CD4-positive, alpha-beta T cell treated with Interleukin-10 for 1 hour (primary cell): ENCODE measurements around the gene NTNG1.

Experiments
- DNase-seq: peaks from one replicate; pipeline ENCODE4 v3.0.0-alpha.2; 2020

NTNG1 gene

DNA sequence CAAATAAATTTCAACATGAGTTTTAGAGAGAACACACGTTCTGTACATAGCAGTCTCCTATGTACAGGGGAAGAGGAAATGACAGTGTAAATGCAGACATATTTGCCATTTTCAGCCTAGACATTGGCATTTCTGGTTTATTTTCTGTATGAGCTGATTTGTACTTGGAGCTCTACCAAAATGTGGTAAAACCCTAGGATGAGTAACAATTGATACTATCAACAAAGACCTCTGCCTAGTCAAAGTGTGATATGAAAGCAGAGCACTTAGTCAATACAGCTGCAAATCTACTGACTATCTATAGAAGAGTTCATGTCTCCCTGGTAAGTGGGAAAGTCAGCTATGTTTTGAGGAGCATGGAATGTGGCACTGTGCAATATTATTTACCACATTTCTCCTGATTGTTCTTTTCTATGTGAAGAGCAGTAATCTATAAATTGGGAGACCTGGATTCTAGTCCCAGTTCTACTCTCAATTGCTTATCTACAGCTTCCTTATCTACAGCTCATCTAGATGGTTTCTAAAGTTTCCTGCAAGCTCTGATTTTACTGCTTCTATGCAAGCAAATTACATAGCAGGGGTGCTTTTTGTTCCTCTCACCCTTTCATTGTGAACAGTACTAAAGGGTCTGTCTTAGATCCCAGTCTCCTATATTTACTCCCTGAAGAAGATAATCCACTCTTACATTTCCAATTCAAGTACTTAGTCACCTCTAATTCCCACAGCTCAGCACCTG is 334.2 kb downstream of the NTNG1 start:
- no peak for DNase-seq

DNA sequence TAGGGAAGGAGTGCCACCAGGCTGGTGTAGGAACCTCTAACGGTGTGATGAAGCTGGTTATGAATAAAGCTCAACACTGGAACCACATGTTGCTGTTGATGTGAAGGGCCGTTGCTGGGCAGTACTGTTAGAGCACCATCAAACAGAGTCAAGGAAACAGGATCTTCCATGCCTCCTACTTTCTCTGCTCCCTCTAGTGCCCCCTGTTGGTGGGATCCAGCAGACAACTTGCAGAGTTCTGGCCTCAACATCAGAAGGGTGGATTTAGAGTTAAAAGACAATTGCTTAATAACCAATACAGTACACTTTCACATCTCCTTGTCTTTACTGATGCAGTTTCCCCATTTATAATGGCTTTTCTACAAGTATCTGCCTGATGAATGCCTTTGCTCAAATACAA is 336.4 kb downstream of the NTNG1 start:
- no peak for DNase-seq

DNA sequence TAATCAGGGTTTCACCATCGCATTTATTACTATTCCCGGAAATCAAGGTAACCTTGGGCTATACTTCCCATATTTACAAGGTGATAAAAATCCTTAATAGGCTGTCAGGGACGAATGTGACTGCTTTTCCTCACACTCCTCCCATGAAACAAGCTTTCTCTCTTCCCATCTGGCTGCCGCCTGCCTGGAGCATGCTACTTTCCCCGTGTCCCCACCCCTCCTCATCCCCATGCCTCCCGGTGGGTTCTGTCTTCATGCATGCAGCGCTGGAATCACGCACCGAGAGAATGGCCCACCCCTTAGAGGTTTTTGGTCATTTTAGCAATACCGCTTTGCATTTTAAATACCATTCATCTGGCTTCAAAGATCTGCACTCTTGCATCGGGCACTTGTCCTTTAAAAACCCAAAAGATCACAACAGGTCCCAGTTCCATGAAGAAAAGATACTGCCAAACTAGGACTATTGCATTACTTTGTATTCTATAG is 339.1 kb downstream of the NTNG1 start:
- no peak for DNase-seq

DNA sequence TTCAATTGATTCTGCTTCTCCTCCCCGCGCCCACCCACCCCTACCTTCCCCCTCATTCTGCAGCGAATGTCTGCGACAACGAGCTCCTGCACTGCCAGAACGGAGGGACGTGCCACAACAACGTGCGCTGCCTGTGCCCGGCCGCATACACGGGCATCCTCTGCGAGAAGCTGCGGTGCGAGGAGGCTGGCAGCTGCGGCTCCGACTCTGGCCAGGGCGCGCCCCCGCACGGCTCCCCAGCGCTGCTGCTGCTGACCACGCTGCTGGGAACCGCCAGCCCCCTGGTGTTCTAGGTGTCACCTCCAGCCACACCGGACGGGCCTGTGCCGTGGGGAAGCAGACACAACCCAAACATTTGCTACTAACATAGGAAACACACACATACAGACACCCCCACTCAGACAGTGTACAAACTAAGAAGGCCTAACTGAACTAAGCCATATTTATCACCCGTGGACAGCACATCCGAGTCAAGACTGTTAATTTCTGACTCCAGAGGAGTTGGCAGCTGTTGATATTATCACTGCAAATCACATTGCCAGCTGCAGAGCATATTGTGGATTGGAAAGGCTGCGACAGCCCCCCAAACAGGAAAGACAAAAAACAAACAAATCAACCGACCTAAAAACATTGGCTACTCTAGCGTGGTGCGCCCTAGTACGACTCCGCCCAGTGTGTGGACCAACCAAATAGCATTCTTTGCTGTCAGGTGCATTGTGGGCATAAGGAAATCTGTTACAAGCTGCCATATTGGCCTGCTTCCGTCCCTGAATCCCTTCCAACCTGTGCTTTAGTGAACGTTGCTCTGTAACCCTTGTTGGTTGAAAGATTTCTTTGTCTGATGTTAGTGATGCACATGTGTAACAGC is 339.9 kb downstream of the NTNG1 start:
- no peak for DNase-seq

DNA sequence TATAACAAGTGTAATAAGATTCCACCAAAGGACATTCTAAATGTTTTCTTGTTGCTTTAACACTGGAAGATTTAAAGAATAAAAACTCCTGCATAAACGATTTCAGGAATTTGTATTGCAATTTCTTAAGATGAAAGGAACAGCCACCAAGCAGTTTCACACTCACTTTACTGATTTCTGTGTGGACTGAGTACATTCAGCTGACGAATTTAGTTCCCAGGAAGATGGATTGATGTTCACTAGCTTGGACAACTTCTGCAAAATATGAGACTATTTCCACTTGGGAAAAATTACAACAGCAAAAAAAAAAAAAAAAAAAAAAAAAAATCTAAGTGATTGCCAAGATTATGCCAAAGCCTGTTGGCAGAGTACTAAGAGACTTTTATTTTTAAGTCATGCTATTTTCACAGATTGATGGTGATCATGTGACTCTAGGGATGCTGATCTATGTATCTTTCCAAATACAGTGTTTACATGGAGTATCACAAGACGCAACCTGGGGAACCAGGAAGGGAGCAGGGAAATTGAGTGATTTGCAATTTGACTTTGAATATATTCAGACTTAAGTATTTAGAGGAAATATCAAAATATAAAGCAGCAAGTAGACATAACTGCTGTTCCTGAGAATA is 341.0 kb downstream of the NTNG1 start:
- DNase-seq = no peak

DNA sequence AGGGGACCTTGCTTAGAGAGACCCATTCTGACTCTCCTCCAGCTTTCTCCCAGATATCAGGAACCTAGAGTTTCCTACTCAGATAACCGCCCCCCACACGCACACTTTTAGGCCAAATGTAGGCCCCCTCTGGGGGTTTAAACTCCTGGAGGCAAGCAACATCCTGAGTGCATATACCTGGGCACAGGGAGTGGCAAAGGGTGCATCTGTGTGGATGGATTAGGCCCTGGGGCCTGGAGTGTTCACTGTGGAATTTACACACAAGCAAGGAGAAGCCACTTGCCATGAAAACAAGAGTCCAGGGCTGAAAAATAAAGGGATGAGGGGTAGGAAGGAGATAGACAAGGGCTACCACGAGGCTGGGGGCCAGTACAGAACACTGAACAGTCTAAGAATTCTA is 343.1 kb downstream of the NTNG1 start:
- DNase-seq = no peak

DNA sequence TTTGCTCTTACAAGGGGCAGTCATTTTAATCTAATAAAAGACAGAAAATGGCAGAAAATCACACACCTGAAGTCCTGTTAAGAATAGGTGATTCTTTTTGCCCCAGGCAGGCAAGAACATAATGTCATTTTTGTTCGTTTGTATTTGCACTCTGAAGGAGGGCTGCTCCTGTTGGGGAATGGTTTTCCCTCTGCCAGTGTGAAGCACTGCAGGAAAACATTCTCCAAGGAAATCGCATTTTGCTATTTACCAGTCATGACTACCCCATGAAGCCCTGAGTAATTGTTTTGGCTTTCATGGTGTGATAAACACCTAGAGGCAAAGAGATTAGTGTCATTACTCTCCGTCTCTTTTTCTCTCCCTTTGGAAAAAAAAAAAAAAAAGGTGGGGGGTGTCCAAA is 345.5 kb downstream of the NTNG1 start:
- no peak for DNase-seq

DNA sequence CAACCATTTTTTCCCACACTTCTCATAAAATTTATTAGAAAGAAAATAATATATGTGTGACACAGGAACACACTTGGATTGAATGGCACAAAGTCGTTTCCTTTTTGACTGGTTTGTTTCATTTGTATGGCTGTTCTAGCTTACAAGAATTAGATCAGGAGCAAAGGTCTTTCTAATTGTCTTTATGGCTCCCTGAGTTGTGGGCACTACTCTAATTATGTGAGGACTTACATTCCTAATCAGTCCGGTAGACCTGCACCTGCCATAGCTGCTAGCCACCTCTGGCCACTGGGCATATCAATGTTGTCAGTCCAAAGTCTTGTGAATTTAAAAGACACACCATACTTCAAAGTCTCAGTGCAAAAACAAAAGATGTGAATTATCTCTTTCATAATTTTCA is 346.7 kb downstream of the NTNG1 start:
- DNase-seq = no peak

DNA sequence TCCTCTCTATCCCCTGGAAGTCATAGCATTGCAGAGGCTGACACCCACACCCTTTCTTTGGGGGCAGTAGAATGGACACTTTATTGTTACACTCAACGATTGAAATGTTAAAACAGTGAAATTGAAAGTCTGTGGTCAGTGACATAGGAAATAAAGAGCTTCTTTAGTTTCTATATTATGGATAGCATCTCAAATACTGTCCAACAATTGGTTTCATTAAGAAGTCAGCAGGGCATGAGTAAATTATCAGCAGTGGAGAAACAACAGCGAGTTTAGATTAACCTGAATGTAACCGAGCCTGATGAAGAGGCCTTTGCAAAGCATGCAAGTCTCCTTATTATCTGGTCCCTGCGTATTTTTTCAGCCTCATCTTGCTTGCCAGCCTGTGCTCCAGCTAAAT is 350.7 kb downstream of the NTNG1 start:
- no peak for DNase-seq

DNA sequence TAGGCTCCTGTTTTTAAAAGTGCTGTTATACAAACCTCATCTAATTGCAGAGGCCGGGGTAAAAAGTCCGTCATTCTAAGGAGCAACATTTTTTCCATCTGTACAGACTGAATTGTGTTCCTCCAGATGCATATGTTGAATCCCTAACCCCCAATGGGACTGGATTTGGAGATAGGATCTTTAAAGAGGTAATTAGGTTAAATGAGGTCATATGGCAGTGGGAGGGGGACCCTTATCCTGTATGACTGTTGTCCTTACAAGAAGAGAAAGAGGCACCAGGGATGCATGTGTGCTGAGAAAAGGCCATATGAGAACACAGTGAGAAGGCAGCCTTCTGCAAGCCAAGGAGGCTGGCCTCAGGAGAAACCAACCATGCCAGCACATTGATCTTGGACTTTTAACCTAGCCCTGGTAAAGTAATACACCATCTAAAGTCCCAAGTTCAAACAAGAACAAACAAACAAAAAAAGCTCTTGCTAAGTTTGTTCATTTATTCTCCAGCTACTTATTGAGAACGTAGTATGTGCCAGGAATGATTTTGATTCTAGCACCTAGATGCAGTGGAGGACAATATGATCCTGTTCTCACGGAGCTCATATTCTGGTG is 352.4 kb downstream of the NTNG1 start:
- DNase-seq = no peak

DNA sequence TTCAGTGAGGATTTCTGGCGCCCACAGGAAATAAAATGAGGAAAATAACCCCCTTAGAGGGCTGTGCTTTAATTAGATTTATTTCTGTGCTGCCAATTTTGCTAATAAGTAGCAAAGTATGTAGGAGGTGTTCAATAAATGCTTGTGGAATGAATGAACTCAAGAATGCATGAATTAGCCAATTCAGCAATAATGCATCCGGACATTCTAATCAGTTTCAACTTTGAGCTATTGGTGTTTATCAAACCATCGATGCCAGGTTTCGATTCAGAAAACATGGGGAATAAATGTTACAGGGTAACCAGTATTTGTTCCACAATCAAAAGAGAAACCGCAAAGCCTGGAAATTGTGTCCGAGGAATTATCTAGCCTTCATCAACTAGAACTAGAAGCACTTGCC is 353.2 kb downstream of the NTNG1 start:
- DNase-seq = no peak

DNA sequence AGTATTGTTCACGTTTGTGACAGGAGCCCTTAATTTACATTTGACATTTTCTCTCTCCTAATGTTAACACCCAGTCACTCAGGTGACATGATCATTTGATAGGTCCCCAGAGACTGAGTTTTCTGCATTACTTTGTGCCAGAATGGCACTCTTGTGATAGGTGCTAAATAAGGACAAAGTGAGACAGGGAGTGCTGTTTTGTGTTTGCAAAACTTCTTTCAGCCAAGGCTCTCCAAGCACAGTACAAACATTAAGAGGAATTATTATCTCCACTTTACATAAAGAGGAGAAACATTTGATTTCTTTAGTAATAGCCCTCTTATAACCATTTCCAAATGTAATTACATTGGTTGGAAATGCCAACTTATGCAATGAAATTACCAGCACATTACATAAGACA is 355.2 kb downstream of the NTNG1 start:
- no peak for DNase-seq

DNA sequence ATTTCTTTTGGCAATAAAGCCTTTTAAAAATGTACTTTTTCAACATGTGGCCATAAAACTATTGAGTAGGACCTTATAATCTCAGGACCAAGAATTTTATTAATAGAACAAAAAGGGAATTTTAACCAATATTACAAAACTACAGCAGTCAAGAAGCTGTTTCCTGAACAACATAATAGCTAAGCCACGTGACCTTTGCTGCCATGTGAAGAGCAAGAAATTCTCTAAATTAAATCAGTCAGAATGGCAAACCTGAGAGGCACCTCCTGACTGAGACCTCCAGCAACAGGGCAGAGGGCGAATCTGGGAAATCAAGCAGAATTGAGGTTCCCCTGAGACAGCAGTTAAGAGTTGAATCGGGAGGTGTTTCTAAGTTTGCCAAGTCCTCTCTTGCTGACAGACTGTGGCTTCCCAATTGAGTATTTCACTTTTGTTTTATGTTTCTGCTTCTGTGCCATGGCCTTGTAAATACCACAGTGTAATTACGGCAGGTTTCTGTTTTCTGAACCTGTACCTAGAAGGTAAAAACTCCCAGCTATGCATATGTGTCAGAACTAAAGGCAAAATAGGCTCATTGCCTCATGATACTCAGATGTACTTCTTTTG is 358.4 kb downstream of the NTNG1 start:
- DNase-seq = no peak

DNA sequence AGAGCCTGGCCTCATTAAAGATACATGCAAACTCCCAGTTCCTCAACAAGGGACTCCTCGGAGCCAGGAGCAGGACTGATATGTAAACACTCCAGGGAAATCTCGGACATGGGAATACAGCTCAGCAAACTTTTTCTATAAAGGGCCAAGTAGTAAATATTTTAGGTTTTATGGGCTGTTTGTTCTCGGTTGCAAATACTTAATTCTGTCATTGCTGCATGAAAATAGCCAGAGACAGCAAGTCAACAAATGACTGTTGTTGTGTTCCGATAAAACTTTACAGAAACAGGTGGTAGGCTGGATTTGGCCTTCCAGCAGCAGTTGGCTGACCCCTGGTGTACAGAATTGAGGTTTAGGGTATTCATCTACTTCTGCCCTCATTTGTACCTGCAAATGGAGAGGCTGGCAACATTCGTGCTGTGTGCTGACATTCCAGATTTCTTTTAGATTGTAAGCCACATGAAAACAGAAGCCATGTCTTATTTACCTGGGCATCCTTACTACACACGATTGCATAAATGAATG is 360.3 kb downstream of the NTNG1 start:
- DNase-seq = no peak

DNA sequence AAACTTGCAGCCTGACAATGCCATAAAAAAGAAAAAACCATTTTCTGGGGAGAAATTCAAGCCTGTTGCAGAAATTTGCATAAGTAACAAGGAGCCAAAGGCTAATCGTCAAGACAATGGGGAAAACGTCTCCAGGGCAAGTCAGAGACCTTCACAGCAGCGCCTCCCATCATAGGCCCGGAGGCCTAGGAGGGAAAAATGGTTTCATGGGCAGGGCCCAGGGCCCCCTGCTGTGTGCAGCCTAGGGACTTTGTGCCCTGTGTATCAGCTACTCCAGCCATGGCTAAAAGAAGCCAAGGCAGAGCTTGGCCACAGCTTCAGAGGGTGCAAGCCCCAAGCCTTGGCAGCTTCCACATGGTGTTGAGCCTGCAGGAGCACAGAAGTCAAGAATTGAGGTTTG is 369.5 kb downstream of the NTNG1 start:
- no peak for DNase-seq

DNA sequence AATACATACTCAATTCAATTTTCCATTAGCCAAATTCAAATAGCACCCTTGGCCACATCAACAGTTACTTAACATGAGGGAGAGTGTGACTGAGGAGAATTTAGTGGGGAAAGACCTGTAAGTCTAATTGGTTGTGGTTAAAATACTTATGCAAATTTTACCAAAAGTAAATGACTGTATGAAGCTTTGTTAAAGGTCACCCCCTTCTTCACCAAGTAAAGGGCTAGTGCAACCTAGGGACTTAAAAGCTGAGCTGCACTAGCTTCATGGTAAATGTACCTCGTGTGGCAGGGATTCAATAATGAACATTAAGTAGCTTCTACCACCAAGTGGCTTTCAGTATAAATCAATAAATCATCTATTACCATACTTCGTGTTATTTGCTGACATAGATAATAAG is 372.0 kb downstream of the NTNG1 start:
- DNase-seq = no peak

DNA sequence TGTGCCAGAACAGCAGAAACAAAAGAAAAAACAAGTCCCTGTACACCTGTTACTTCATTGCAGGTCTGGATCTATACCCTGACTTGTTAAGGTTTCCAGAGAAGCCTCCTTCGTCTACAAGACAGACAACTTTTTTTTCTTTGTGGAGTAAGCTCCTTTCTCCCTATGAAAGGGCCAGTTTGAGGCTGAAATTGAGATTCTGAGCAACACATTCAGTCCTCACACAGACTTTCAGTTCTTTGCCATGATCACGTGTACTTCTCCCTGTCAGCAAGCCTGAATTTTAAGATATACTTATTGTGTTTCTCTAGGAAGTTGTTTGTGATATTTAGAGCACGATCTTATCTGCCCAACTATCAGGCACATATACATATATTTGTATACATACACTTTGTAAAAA is 374.0 kb downstream of the NTNG1 start:
- no peak for DNase-seq

DNA sequence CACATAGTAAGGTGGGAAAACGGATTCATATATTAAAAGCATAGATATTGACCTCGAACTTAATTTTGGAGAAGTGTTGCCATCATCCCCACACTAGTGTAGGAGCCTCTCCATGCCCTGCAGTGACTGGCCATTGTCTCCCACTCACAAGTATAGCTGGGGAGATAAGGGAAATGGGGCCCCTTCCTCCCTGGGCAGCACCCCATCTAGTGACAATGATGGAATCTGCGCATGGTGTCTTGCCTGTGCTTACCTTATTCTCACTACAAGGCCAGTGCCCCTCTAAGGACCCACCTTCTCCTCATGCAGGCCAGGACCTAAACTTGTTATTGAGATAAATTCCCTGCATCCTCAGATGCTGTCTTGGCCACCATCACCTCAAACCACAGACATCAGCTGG is 374.9 kb downstream of the NTNG1 start:
- DNase-seq = no peak

DNA sequence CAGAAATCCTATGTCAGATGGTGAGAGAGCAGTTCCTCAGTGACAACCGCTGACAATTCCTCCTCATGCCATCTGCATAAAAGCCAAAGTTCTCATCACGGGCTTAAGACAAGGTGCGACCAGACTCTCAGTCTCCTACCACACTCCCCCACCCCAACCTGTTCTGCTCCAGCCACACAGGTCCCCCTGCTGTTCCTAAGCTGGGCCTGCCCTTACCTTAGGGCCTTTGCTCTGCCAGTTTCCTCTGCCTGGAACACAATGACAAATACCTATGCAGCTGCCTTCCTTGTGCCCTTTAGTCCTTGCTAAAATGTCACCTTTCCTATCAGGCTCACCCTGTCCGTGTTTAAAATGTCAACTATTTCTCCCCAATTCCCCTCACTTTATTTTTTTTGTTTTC is 382.2 kb downstream of the NTNG1 start:
- DNase-seq = no peak

DNA sequence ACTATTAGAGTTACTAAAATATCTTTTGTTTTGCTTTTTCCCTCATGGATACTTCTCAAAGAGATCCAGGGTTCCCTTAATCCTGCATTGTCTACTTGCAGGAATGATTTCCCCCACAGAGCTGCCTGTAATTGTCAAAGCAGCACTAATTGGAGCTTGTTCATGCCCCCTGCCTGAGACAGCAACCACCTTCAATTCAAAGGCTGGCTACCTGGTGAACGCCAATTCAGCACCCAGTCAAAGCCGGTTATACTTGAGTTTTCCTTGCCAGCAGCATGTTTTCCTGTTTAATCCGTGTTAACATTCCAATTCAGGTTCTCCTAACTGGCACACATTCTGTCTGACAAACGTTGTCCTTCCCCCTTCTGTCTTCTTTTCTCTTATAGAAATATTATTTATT is 382.9 kb downstream of the NTNG1 start:
- DNase-seq = no peak

DNA sequence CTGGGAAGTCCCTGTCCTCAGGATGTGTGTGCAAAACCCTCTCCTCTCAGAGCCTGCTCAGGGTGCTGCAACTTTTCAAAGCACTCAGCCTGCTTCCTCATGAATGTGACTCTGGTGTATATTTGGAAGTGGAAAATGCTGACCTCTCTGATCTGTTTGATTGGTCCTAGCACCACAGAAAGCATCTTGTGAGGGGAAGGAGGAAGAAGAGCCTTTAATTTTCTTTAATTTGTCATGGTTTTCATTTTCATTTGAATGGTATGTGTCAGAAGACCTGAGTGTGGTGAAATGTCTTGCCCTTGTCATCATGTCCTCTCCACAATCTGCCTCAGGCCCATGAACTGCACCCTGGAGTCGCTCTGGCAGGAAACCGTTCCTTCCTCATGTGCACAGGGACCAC is 383.5 kb downstream of the NTNG1 start:
- no peak for DNase-seq

DNA sequence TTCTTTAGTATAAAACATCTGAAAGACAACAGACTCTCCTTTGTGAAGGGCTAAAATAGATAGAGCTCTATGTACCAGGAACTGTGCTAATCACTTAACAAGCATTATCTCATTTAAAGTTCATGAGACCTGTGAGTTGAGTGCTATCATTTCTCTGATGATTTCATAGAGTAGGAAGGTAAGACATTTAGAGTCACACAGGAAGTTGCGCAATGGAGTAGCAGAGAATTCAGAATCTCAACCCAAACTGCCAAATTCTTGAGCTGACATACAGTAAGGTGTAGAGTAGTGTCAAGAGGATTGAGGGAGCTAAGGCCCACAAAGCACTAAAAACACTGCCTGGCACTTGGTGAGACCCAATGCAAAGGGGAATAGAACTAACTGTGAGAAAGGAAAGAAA is 384.3 kb downstream of the NTNG1 start:
- no peak for DNase-seq

DNA sequence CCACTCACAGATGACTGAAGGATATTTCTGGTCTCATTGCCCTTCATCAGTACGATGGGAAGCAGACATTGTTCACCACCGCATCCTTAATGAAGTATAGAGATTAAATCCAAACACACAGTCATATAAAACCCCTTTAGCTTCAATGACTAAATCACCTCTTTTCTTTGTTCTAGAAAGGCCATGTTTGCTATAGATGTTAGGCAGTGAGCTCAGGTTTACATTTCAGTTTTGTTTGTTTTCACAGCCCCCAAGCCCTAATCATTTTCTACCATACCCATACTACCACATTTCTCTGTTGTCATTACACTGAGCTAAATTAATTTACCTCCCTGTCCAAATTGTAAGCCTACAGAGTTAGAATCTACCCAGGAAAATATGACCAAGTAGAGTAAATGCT is 385.1 kb downstream of the NTNG1 start:
- no peak for DNase-seq
